HG03342 (cell line): Measurements from ENCODE around the gene FAP.

ENCODE experiments used
- ATAC-seq: cut with Tn5 transposase; IDR thresholded peaks from one replicate; pipeline ENCODE4 v1.9.1; 2021; ENCODE audit warnings: mild to moderate bottlenecking, moderate library complexity; ENCODE audit not compliant: unreplicated experiment

FAP gene

GRCh38 chr2:162243294-162243693 is at the start of gene FAP:
TSS of gene FAP (minus strand) at chr2:162243445. CDS start at chr2:162243327, 118 bp downstream.
- no peak for ATAC-seq

- no peak for ATAC-seq
These were observed 48.5 kb upstream of the FAP start for GRCh38 chr2:162291748-162292147.

GRCh38 chr2:162282765-162283425 is 39.6 kb upstream of the FAP start:
- no peak for ATAC-seq

- no peak for ATAC-seq
These were observed 37.4 kb upstream of the FAP start for GRCh38 chr2:162280654-162281053.

DNA sequence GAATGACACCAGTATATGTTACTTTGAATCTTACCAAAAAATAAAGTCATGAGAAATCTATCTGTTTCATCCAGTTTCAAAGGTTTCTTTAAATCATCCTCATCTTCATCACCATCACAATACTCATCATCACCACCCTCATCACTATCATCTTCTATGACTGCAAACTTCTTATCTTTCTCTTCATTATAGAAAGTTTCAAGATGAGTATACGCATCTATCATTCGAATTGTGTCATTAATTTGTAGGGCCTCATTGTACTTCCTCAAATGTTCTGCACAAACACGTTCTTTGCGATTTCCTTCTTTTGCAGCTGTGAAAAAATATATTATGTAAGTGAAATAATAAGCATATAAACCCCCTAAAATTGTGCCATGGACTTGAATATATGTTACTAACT is 34.1 kb upstream of the FAP start:
- no peak for ATAC-seq

GRCh38 chr2:162267996-162268395 is 24.8 kb upstream of the FAP start:
- no peak for ATAC-seq

GRCh38 chr2:162267496-162267895 is 24.3 kb upstream of the FAP start:
- ATAC-seq = no peak

DNA sequence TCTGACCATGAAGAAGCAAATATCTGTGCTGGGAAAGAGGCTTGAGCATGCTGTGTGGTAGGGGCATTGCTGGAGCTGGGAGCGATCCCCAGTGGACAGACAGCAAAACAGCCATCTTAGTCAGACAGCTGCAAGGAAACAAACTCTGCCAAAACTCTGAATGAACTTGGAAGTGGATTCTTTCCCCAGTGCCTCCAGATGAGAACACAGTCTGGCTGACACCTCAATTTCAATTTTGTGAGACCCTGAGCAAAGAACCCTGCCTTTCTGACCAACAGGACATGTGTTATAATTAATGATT is 23.2 kb upstream of the FAP start:
- ATAC-seq = no peak

- ATAC-seq = no peak
These were observed 22.6 kb upstream of the FAP start for GRCh38 chr2:162265666-162266459.

- peak; percentile 65 for ATAC-seq
These were observed 18.0 kb upstream of the FAP start for GRCh38 chr2:162261032-162261945.

- no peak for ATAC-seq
These were observed 15.4 kb upstream of the FAP start for GRCh38 chr2:162258686-162259085.

- ATAC-seq = no peak
These were observed 14.9 kb upstream of the FAP start for GRCh38 chr2:162258169-162258568.

GRCh38 chr2:162257425-162257824 is 14.2 kb upstream of the FAP start:
- no peak for ATAC-seq

DNA sequence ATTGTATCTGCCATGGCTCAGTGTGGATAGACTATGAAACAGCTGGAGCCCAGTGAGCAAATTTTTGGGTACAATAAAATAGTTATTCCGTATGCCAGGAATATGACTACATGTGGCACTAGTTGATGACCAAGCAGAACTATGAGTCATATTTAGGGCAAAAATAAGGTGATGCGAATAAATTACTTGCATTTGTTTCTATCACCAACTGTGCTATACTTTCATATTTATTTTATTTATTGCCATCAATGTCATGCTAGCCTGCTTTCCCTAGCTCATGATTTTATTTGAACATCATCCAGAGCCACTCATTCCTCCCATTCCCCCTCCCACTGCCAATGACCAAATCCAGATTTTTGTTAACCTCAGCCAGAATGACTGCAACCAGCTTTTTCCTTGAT is 13.3 kb upstream of the FAP start:
- no peak for ATAC-seq

- ATAC-seq = no peak
These were observed 11.1 kb upstream of the FAP start for GRCh38 chr2:162254236-162254871.

DNA sequence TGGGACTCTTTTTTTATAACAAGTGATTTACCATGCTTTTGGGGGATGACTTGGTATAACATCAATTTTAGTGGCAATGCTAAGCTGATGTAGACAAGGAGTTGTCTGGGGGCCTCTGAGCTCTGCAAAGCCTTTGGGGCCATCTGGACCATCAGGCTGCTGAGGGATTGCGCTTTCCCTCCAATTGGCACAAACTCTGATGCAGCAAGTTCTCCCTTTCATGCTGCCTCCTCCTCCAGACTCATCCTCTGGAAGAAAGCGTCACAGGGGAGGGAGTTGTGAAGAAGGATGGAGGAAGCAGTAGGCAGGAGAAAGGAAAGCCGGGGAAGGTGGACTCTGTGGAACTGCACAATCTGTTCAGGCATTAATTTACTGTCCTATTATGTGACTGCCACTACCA is 10.2 kb upstream of the FAP start:
- ATAC-seq = no peak

DNA sequence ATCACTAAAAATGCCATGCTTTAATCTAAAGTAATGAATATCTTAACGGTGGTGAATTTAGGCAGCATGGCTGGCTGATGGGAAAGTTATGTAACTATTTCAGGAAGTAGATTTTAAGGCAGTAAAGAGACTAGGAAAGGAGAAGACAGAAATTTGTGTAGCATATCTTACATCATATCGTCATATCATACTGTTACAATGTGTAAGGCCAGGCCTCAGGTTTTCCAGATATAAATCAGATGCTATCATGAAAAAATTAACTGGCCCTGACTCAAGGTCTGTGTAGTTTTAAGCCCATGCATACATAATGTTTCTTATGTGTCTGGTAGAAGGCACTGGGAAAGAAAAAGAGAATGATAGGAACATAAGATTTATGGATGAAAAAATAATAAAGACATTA is 8.9 kb upstream of the FAP start:
- no peak for ATAC-seq

DNA sequence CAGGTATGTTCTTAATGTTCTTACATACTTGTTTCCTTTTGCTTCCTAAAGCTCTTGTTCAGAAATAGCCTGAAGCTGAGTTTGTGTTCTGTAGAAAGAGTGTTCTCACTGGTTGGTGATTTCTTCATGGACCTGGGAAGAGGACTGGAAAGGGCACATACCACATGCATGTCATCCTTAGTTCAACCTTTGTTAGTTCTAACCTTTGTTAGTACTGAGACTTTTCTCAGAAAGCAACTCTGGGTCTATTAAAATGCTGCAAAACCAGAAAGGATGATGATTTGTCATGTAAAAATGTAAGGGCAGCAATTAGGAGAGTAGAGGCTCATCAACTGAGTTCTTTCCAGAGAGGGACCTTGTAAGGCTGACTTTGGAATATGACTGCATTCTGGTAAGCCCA is 2.5 kb upstream of the FAP start:
- no peak for ATAC-seq

DNA sequence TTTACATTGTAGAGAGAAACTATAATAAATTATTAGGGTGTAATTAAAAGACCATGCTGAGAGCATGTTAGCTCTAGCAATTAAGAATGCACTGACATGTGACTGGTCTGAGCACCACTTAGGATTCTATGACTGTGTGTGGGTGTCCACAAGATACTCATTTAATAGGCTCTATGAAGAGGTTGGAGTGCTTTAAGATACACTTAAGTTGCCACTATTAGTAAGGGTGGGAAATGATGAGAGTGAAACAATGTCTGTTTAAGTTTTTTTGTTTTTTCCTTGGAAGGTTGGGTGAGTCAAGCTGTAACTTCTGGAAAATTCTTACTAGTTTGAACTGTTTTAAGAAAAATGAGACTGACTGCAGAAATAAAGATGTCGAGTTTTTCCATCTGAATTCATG is 1.8 kb upstream of the FAP start:
- no peak for ATAC-seq

GRCh38 chr2:162244541-162245031 is 1.3 kb upstream of the FAP start:
- no peak for ATAC-seq

GRCh38 chr2:162243715-162244114 is 470 bp upstream of the FAP start:
- no peak for ATAC-seq
